ENCODE measurements around the gene TRPT1. TPM values are rescaled to one million over a fixed set of nuclear protein-coding genes. Genes with fewer than 3 reads are reported as not detected.

Gene TRPT1
- total RNA-seq, 1 donor from 2014 or later: 98.1 TPM

- TF ChIP-seq CTCF (conservative IDR thresholded peaks at IDR 0.05; ENCODE audit: low read depth, low read length): no peak
These were observed 36.5 kb upstream of the TRPT1 start for GRCh38 chr11:64262271-64263002.

GRCh38 chr11:64261556-64262080 lies 35.6 kb upstream of the TRPT1 start:
- H3K4me3 ChIP-seq (ENCODE audit: low read depth, low read length): no peak overlapping the region
- TF ChIP-seq CTCF (conservative IDR thresholded peaks at IDR 0.05; ENCODE audit: low read depth, low read length): no peak
- no peak for DNase-seq (ENCODE audit: low read depth)

More at GRCh38 chr11:64262271-64263002, 36.5 kb upstream of the TRPT1 start:
- no peak for DNase-seq (ENCODE audit: low read depth)
- H3K4me3 ChIP-seq (ENCODE audit: low read depth, low read length): no peak overlapping the region

- TF ChIP-seq CTCF (conservative IDR thresholded peaks at IDR 0.05; ENCODE audit: low read depth, low read length): no peak
- no peak for DNase-seq (ENCODE audit: low read depth)
- no peak overlapping the region for H3K4me3 ChIP-seq (ENCODE audit: low read depth, low read length)
These were observed 34.2 kb upstream of the TRPT1 start for GRCh38 chr11:64260147-64260708.

- no peak for DNase-seq (ENCODE audit: low read depth)
- no peak for TF ChIP-seq CTCF (conservative IDR thresholded peaks at IDR 0.05; ENCODE audit: low read depth, low read length)
These were observed 33.6 kb upstream of the TRPT1 start for GRCh38 chr11:64259533-64260067.

GRCh38 chr11:64258946-64259532 lies 33.1 kb upstream of the TRPT1 start:
- DNase-seq (ENCODE audit: low read depth): no peak
- no peak for TF ChIP-seq CTCF (conservative IDR thresholded peaks at IDR 0.05; ENCODE audit: low read depth, low read length)
- H3K4me3 ChIP-seq (ENCODE audit: low read depth, low read length): no peak overlapping the region

More at GRCh38 chr11:64259533-64260067, 33.6 kb upstream of the TRPT1 start:
- no peak overlapping the region for H3K4me3 ChIP-seq (ENCODE audit: low read depth, low read length)

GRCh38 chr11:64258356-64258755 lies 32.4 kb upstream of the TRPT1 start:
- DNase-seq (ENCODE audit: low read depth): no peak
- no peak overlapping the region for H3K4me3 ChIP-seq (ENCODE audit: low read depth, low read length)
- no peak for TF ChIP-seq CTCF (conservative IDR thresholded peaks at IDR 0.05; ENCODE audit: low read depth, low read length)
